Lung (tissue), 12 donors: ENCODE results near the gene PITPNM2. TPM values are rescaled to one million over a fixed set of nuclear protein-coding genes. Genes with fewer than 3 reads are reported as not detected.
A peak's percentile ranks its signal among the peaks of the same experiment; 100 is the strongest.

Experiments used
- ATAC-seq: fragments of 200-7000 bp; cut with Tn5 transposase; one replicate; pipeline ENCODE4 v1.9.1; 2020; ENCODE audit warnings: moderate number of reproducible peaks; ENCODE audit not compliant: insufficient read depth, low FRiP score
- DNase-seq, 3 donors: peaks; one replicate each; pipeline ENCODE4 v3.0.0-alpha.2; 2013 to 2017
- H3K27ac ChIP-seq, 2 donors: one replicate each; pipeline ENCODE4 v1.5.1; 2013; ENCODE audit warnings: mild to moderate bottlenecking in 2 of 2, moderate library complexity in 2 of 2, control low read depth in 1 of 2, inconsistent platforms in 1 of 2, low read depth in 1 of 2, low read length in 1 of 2
- H3K27me3 ChIP-seq, 3 donors: one replicate each; pipeline ENCODE4 v1.5.1; 2013; ENCODE audit warnings: low read length in 2 of 3; ENCODE audit not compliant: control insufficient read depth in 3 of 3, insufficient read depth in 3 of 3
- H3K36me3 ChIP-seq, 4 donors: one replicate each; pipeline ENCODE4 v1.5.1; 2013; ENCODE audit warnings: low read length in 4 of 4, mild to moderate bottlenecking in 1 of 4, moderate library complexity in 1 of 4; ENCODE audit not compliant: control insufficient read depth in 4 of 4, insufficient read depth in 4 of 4
- H3K4me1 ChIP-seq, 5 donors: one replicate each; pipeline ENCODE4 v1.5.1; 2013; ENCODE audit warnings: low read length in 5 of 5, mild to moderate bottlenecking in 2 of 5, moderate library complexity in 1 of 5; ENCODE audit not compliant: control insufficient read depth in 5 of 5, insufficient read depth in 5 of 5
- H3K4me3 ChIP-seq: one replicate; pipeline ENCODE4 v1.5.1; 2013; ENCODE audit warnings: mild to moderate bottlenecking, control low read depth, moderate library complexity
- H3K9ac ChIP-seq, 2 donors: one replicate each; pipeline ENCODE4 v1.5.1; 2013; ENCODE audit warnings: low read length in 2 of 2, control low read depth in 1 of 2; ENCODE audit not compliant: insufficient read depth in 1 of 2
- H3K9me3 ChIP-seq, 4 donors: one replicate each; pipeline ENCODE4 v1.5.1; 2013; ENCODE audit warnings: low read length in 3 of 4, mild to moderate bottlenecking in 1 of 4, moderate library complexity in 1 of 4; ENCODE audit not compliant: control insufficient read depth in 4 of 4, insufficient read depth in 3 of 4
- CTCF ChIP-seq: IDR thresholded peaks from 2 replicates; pipeline ENCODE4 v1.5.1; 2012; ENCODE audit warnings: mild to moderate bottlenecking; ENCODE audit errors: control extremely low read depth, extremely low read depth
- WGBS, 2 donors: extraction: QIAGEN DNeasy Blood & Tissue Kit; methylation state at CpG; one replicate each; pipeline ENCODE4 v1.1.7; 2013; 5-methylcytosine and 5-hydroxymethylcytosine counted together
- polyA plus RNA-seq, 2 donors: library from polyadenylated mRNA; stranded (reverse); fragments of 200-250 nt; gene quantifications; one replicate each; pipeline ENCODE4 v1.2.1, GENCODE V29; 2013
- total RNA-seq, 2 donors: library from RNA; depleted of rRNA in 1 of 2; stranded (reverse); fragments of >200 nt in 1 of 2; gene quantifications; one replicate each; pipeline ENCODE4 v1.2.1, GENCODE V29; 2014 to 2021
- donor health status: control.
- donor health status: control.
- donor health status: Bipolar disorder and iron deficiency.
- donor health status: healthy.
- donor health status: DM: yes; HTN: yes; CAD: no.

Gene PITPNM2
- total and polyA plus RNA-seq, 4 donors: 8.9 to 37.8 (median 16.2) TPM

GRCh38 chr12:123143736-123144461 lies 7.0 kb downstream of the PITPNM2 start:
- H3K4me3 ChIP-seq: no peak overlapping the region

GRCh38 chr12:123142921-123143735 lies 7.8 kb downstream of the PITPNM2 start:
- H3K27me3 ChIP-seq: no peaks in the 10 kb centered on the region
- H3K9me3 ChIP-seq: no peaks in the 10 kb centered on the region
- H3K36me3 ChIP-seq: peaks cover 0 to 2% (median 0%) of the 10 kb centered on the region in 4 donors
- peak overlapping the region in 1 of 2 donors; percentile 52 for H3K27ac ChIP-seq
- no peak overlapping the region for H3K9ac ChIP-seq
- no peak for TF ChIP-seq CTCF
- peaks cover 11 to 28% (median 19%) of the 10 kb centered on the region in 5 donors for H3K4me1 ChIP-seq
- 44% methylated on average over 11 of the region's 11 CpGs for WGBS, 2 donors
- peak; percentile 67 to 84 (median 71) for DNase-seq
- ATAC-seq: peak; percentile 73
- H3K4me3 ChIP-seq: no peak overlapping the region

More at GRCh38 chr12:123143736-123144461, 7.0 kb downstream of the PITPNM2 start:
- peak overlapping the region in 1 of 2 donors; percentile 52 for H3K27ac ChIP-seq
- peaks cover 0 to 2% (median 0%) of the 10 kb centered on the region in 4 donors for H3K36me3 ChIP-seq
- WGBS, 2 donors: 78 to 85% methylated on average over 4 of the region's 4 CpGs
- no peak for TF ChIP-seq CTCF
- no peak for ATAC-seq
- H3K4me1 ChIP-seq: peaks cover 11 to 28% (median 27%) of the 10 kb centered on the region in 5 donors
- no peak for DNase-seq
- H3K9me3 ChIP-seq: no peaks in the 10 kb centered on the region
- H3K9ac ChIP-seq: no peak overlapping the region
- H3K27me3 ChIP-seq: no peaks in the 10 kb centered on the region

GRCh38 chr12:123142518-123142840 lies 8.4 kb downstream of the PITPNM2 start:
- no peaks in the 10 kb centered on the region for H3K27me3 ChIP-seq
- no peaks in the 10 kb centered on the region for H3K9me3 ChIP-seq
- WGBS, 2 donors: 36 to 43% methylated on average over 5 of the region's 5 CpGs
- H3K27ac ChIP-seq: peak overlapping the region; percentile 17 to 75
- H3K4me1 ChIP-seq: peaks cover 11 to 28% (median 19%) of the 10 kb centered on the region in 5 donors
- no peak overlapping the region for H3K9ac ChIP-seq
- no peak overlapping the region for H3K4me3 ChIP-seq
- peaks cover 0 to 2% (median 0%) of the 10 kb centered on the region in 4 donors for H3K36me3 ChIP-seq
- DNase-seq (no peak), ATAC-seq (no peak)
- TF ChIP-seq CTCF: no peak
